Measurements from ENCODE around the gene CLN5. TPM values are rescaled to one million over a fixed set of nuclear protein-coding genes. Genes with fewer than 3 reads are reported as not detected.
A peak's percentile ranks its signal among the peaks of the same experiment; 100 is the strongest.

CLN5 gene
- total RNA-seq, 4 donors from 2014 or later, result 6.8 to 20.2 (median 11.2) TPM

DNA sequence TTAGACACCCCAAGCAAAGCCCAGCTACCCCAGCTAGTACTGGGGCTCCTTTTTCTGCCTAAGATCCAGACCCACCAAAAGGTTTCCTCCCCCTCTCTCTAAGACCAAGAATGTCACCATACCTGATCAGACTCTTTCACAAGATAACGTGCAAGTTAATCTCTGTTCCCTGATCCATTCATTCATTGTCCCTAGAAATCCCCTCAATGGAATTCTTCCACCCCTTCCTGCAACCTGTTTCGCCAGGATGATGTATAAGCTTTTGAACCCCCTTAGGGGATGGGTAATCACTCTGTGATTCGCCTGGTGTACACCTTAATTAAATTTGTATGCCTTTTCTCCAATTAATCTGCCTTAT, 17.3 kb upstream of the CLN5 start:
- Histone ChIP-seq H3K27ac (no peak overlapping the region), H3K9me3 (no peaks in the 10 kb centered on the region), H3K4me1 (peaks cover under 1 to 22% (median 7%) of the 10 kb centered on the region in 3 donors), H3K36me3 (no peaks in the 10 kb centered on the region), H3K4me3 (no peak overlapping the region), H3K27me3 (peaks cover 0 to 17% (median 0%) of the 10 kb centered on the region in 4 donors)
- 60 to 72% methylated on average over 3 of the region's 3 CpGs for WGBS, 2 donors
- DNase-seq, result no peak
- TF ChIP-seq, protein P1, sequence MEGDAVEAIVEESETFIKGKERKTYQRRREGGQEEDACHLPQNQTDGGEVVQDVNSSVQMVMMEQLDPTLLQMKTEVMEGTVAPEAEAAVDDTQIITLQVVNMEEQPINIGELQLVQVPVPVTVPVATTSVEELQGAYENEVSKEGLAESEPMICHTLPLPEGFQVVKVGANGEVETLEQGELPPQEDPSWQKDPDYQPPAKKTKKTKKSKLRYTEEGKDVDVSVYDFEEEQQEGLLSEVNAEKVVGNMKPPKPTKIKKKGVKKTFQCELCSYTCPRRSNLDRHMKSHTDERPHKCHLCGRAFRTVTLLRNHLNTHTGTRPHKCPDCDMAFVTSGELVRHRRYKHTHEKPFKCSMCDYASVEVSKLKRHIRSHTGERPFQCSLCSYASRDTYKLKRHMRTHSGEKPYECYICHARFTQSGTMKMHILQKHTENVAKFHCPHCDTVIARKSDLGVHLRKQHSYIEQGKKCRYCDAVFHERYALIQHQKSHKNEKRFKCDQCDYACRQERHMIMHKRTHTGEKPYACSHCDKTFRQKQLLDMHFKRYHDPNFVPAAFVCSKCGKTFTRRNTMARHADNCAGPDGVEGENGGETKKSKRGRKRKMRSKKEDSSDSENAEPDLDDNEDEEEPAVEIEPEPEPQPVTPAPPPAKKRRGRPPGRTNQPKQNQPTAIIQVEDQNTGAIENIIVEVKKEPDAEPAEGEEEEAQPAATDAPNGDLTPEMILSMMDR (IDR thresholded peaks at IDR 0.05), result no peak
- no peak for TF ChIP-seq POLR2A (IDR thresholded peaks at IDR 0.05)
- intact Hi-C loops (cut with DNase I), result no loop called here

DNA sequence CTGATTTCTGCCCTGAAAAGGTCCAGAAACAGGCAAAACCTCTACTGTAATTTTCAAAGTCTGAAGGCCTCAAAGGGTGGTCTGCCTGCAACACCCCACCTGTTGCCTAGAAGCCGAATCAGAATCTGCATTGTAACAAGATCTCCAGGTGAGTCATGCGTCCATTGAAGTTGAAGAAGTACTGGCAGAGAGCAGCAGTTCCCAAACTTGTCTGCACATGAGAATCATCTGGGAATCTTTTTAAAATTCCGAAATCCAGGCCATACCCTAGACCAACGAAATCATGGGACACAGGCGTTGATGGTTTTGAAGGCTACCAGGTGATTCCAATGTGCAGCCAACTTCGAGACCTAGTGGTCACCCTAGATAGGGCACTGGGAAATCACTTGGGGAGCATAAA, 16.0 kb upstream of the CLN5 start:
- Histone ChIP-seq H3K9me3 (no peaks in the 10 kb centered on the region), H3K36me3 (no peaks in the 10 kb centered on the region), H3K27me3 (peaks cover 0 to 29% (median 0%) of the 10 kb centered on the region in 4 donors), H3K4me1 (peaks cover 5 to 30% (median 7%) of the 10 kb centered on the region in 3 donors), H3K27ac (peak overlapping the region in 2 of 4 donors; percentile 26 to 42), H3K4me3 (no peak overlapping the region)
- WGBS, 2 donors, result 36 to 56% methylated on average over 6 of the region's 6 CpGs
- TF ChIP-seq, protein P1 (IDR thresholded peaks at IDR 0.05), result peak in 1 of 6 experiments; percentile 16
- TF ChIP-seq POLR2A (IDR thresholded peaks at IDR 0.05), result no peak
- DNase-seq, result no peak
- intact Hi-C loops (cut with DNase I), result no loop called here

DNA sequence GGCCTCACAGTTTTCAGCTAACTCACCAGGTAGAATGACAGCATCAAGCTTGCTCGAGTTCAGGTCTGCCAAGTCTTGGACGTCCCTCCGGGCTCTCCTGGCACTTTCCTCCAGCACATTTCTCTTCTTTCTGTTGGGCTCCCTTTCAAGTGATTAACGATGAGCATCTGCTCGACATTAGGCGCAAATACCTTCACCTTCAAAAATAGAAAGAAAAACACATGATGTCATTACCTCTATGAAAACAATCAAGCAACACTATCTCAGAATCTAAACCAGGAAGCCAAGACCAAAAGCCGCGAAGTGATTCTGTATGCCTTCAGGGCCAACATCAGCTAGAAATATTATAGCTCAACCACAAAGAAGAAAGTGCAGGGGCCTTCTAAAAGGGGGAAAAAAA, 15.4 kb upstream of the CLN5 start:
- no peaks in the 10 kb centered on the region for H3K9me3 ChIP-seq
- H3K27me3 ChIP-seq, result peaks cover 0 to 36% (median 0%) of the 10 kb centered on the region in 4 donors
- H3K36me3 ChIP-seq, result no peaks in the 10 kb centered on the region
- WGBS, 2 donors, result 21 to 36% methylated on average over 8 of the region's 8 CpGs
- no peak for DNase-seq
- H3K27ac ChIP-seq, result peak overlapping the region in 2 of 4 donors; percentile 26 to 42
- TF ChIP-seq POLR2A (IDR thresholded peaks at IDR 0.05), result no peak
- TF ChIP-seq, protein P1 (IDR thresholded peaks at IDR 0.05), result no peak
- H3K4me1 ChIP-seq, result peaks cover 5 to 30% (median 7%) of the 10 kb centered on the region in 3 donors
- intact Hi-C loops (cut with DNase I), result no loop called here
- H3K4me3 ChIP-seq, result no peak overlapping the region

DNA sequence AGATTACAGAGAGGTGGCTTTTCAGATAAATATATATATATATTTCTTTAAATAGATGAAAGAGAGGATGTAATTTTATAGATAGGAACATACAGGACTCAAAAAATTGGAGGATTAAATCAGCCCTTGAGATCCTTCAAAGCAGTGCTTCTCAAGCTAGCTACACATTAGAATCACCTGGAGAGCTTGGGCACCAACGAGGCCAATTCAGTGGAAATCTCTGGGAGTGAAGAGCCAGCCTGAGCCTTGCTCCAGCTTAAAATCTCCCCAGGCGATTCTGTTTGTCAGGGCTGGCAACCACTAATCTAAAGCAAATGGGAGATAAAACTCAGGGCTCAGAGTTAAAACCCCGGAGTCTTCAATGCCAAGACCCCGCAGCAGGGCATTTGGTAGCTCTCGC, 15.0 kb upstream of the CLN5 start:
- H3K27ac ChIP-seq, result peak overlapping the region in 1 of 4 donors; percentile 26
- 39 to 46% methylated on average over 5 of the region's 5 CpGs for WGBS, 2 donors
- H3K27me3 ChIP-seq, result peaks cover 0 to 39% (median 0%) of the 10 kb centered on the region in 4 donors
- H3K4me1 ChIP-seq, result peaks cover 5 to 30% (median 7%) of the 10 kb centered on the region in 3 donors
- H3K9me3 ChIP-seq, result no peaks in the 10 kb centered on the region
- no peak overlapping the region for H3K4me3 ChIP-seq
- intact Hi-C loops (cut with DNase I), result no loop called here
- TF ChIP-seq, protein P1 (IDR thresholded peaks at IDR 0.05), result no peak
- DNase-seq, result no peak
- H3K36me3 ChIP-seq, result no peaks in the 10 kb centered on the region

DNA sequence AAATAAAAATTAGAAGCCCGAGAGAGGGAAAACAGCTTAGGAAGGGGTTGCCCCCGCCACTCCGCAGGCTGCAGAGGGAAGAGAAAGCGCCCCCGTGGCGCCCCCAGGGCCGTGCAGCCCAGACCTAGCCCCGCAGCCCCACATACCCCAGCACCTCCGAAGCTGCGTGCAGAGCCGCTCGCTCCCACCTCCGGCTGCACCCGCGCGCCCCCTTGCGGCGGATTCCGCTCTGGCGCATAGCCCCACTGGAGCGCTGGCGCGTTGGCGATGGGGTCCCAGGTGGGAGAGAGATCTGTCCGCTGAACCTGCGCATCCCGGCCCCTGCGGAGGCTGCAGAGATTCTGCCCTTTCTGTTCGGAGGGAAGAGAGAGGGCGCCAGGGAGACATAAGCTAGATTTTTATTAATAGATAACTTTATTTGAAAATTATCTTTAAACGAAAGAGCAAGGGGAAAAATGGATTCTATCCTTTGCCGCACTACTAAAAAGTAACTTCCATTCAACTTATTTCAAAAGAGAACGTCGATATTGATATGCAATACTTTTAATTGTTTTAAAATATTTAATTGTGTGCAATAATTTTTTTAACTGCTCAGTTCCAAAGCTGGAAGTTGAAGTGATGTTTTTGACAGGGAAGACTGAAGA, 11.7 kb upstream of the CLN5 start:
- WGBS, 2 donors, result 5% methylated on average over 15 to 20 of the region's 34 CpGs
- no peak for TF ChIP-seq POLR2A (IDR thresholded peaks at IDR 0.05)
- TF ChIP-seq, protein P1 (IDR thresholded peaks at IDR 0.05), result peak; percentile 70 to 97 (median 88)
- H3K4me1 ChIP-seq, result peaks cover 5 to 30% (median 7%) of the 10 kb centered on the region in 3 donors
- no peak overlapping the region for H3K27ac ChIP-seq
- intact Hi-C loops (cut with DNase I), result no loop called here
- peak overlapping the region in 3 of 4 donors; percentile 5 to 55 (median 37) for H3K4me3 ChIP-seq
- no peaks in the 10 kb centered on the region for H3K36me3 ChIP-seq
- H3K27me3 ChIP-seq, result peaks cover 0 to 39% (median 0%) of the 10 kb centered on the region in 4 donors
- no peak for DNase-seq
- no peaks in the 10 kb centered on the region for H3K9me3 ChIP-seq

Data from esophagus squamous epithelium (tissue), 5 donors.